Measurements from ENCODE around the gene UGDH. TPM values are rescaled to one million over a fixed set of nuclear protein-coding genes. Genes with fewer than 3 reads are reported as not detected.
"Not testable (repeated sequence)": the region's sequence is repeated elsewhere in the genome, so short reads cannot be mapped to it uniquely, and the experiment has no call there.

The UGDH gene
- polyA plus RNA-seq, 1 donor (not counting 4 experiments of a cell fraction or from before 2014, with no cell fraction given) = 39.4 TPM

GRCh38 chr4:39464886-39465501 lies 62.2 kb downstream of the UGDH start:
- Histone ChIP-seq H3K4me2 (ENCODE audit: control insufficient read depth, extremely low read depth, insufficient read depth, low read depth, low read length) (no peak overlapping the region), H4K20me1 (ENCODE audit: control insufficient read depth, extremely low read depth, insufficient read depth, low read length) (no peaks in the 10 kb centered on the region), H3K9ac (ENCODE audit: control insufficient read depth, extremely low read depth, insufficient read depth, low read length) (no peak overlapping the region), H3K4me1 (ENCODE audit: control insufficient read depth, extremely low read depth, insufficient read depth, low read length) (peaks cover 6% of the 10 kb centered on the region), H3K9me3 (ENCODE audit: control insufficient read depth, low read depth, low read length) (no peaks in the 10 kb centered on the region), H3K4me3 (ENCODE audit: control insufficient read depth in 2 of 3, extremely low read depth in 1 of 3, insufficient read depth in 2 of 3, low read depth in 1 of 3, low read length in 3 of 3) (no peak overlapping the region), H3K27ac (ENCODE audit: control insufficient read depth, insufficient read depth, low read length) (no peak overlapping the region), H2AFZ (ENCODE audit: control insufficient read depth, low read length) (no peak overlapping the region), H3K79me2 (ENCODE audit: control insufficient read depth, insufficient read depth, low read length) (peaks cover 12% of the 10 kb centered on the region), H3K9me1 (ENCODE audit: control insufficient read depth, extremely low read depth, insufficient read depth, low read length) (no peaks in the 10 kb centered on the region), H3K36me3 (ENCODE audit: control insufficient read depth in 2 of 2, extremely low read depth in 1 of 2, insufficient read depth in 2 of 2, low read length in 2 of 2) (peaks cover under 1 to 21% of the 10 kb centered on the region in 2 experiments), H3K27me3 (ENCODE audit: control insufficient read depth, extremely low read depth, insufficient read depth, low read length) (no peaks in the 10 kb centered on the region)
- DNase-seq (ENCODE audit: low read depth, low spot score) (no peak), FAIRE-seq (no peak)
- dilution Hi-C loops (cut with MboI; ENCODE audit: extremely low pct_ligation_motif_present, low sequenced_read_pairs) = no loop called here
- TF ChIP-seq EZH2 (IDR thresholded peaks at IDR 0.05; ENCODE audit: low read length) (no peak), CTCF (optimal IDR thresholded peaks at IDR 0.05 in 1 of 3, IDR thresholded peaks at IDR 0.05 in 1 of 3, conservative IDR thresholded peaks at IDR 0.05 in 1 of 3; ENCODE audit: extremely low read depth in 1 of 3, insufficient read depth in 2 of 3, low read length in 3 of 3) (no peak)

GRCh38 chr4:39458505-39459300 lies 68.5 kb downstream of the UGDH start, which contains the start of the genes LIAS and RPL9:
Gene LIAS, plus strand, starts transcription at chr4:39459056. Its CDS starts 62 bp downstream, at chr4:39459118.
Gene RPL9, minus strand, starts transcription at chr4:39458922. Its CDS starts 483 bp downstream, at chr4:39458439.
- no peaks in the 10 kb centered on the region for H3K9me3 ChIP-seq (ENCODE audit: control insufficient read depth, low read depth, low read length)
- H3K9ac ChIP-seq (ENCODE audit: control insufficient read depth, extremely low read depth, insufficient read depth, low read length) = peak within 1 kb of the TSS; percentile 99
- dilution Hi-C loops (cut with MboI; ENCODE audit: extremely low pct_ligation_motif_present, low sequenced_read_pairs) = no loop called here
- DNase-seq (ENCODE audit: low read depth, low spot score) (peak; percentile 99), FAIRE-seq (peak; percentile 85)
- H3K79me2 ChIP-seq (ENCODE audit: control insufficient read depth, insufficient read depth, low read length) = peaks cover 51% of the 10 kb centered on the region
- no peaks in the 10 kb centered on the region for H3K9me1 ChIP-seq (ENCODE audit: control insufficient read depth, extremely low read depth, insufficient read depth, low read length)
- H3K27ac ChIP-seq (ENCODE audit: control insufficient read depth, insufficient read depth, low read length) = peak within 1 kb of the TSS; percentile 94
- H2AFZ ChIP-seq (ENCODE audit: control insufficient read depth, low read length) = peak within 1 kb of the TSS; percentile 97
- peaks cover 26% of the 10 kb centered on the region for H3K4me1 ChIP-seq (ENCODE audit: control insufficient read depth, extremely low read depth, insufficient read depth, low read length)
- H4K20me1 ChIP-seq (ENCODE audit: control insufficient read depth, extremely low read depth, insufficient read depth, low read length) = peaks cover 18% of the 10 kb centered on the region
- H3K27me3 ChIP-seq (ENCODE audit: control insufficient read depth, extremely low read depth, insufficient read depth, low read length) = no peaks in the 10 kb centered on the region
- H3K4me3 ChIP-seq (ENCODE audit: control insufficient read depth in 2 of 3, extremely low read depth in 1 of 3, insufficient read depth in 2 of 3, low read depth in 1 of 3, low read length in 3 of 3) = peak within 1 kb of the TSS; percentile 67 to 100 (median 90)
- peaks cover 15 to 51% of the 10 kb centered on the region in 2 experiments for H3K36me3 ChIP-seq (ENCODE audit: control insufficient read depth in 2 of 2, extremely low read depth in 1 of 2, insufficient read depth in 2 of 2, low read length in 2 of 2)
- peak within 1 kb of the TSS; percentile 93 for H3K4me2 ChIP-seq (ENCODE audit: control insufficient read depth, extremely low read depth, insufficient read depth, low read depth, low read length)
- no peak for TF ChIP-seq CTCF (optimal IDR thresholded peaks at IDR 0.05 in 1 of 3, IDR thresholded peaks at IDR 0.05 in 1 of 3, conservative IDR thresholded peaks at IDR 0.05 in 1 of 3; ENCODE audit: extremely low read depth in 1 of 3, insufficient read depth in 2 of 3, low read length in 3 of 3)
- TF ChIP-seq EZH2 (IDR thresholded peaks at IDR 0.05; ENCODE audit: low read length) = no peak

GRCh38 chr4:39458161-39458504 lies 69.1 kb downstream of the UGDH start:
- FAIRE-seq; H3K9me1 ChIP-seq (ENCODE audit: control insufficient read depth, extremely low read depth, insufficient read depth, low read length); dilution Hi-C loops (cut with MboI; ENCODE audit: extremely low pct_ligation_motif_present, low sequenced_read_pairs); H3K27me3 ChIP-seq (ENCODE audit: control insufficient read depth, extremely low read depth, insufficient read depth, low read length); H3K9me3 ChIP-seq (ENCODE audit: control insufficient read depth, low read depth, low read length); DNase-seq (ENCODE audit: low read depth, low spot score): not testable (repeated sequence)
- Histone ChIP-seq H3K79me2 (ENCODE audit: control insufficient read depth, insufficient read depth, low read length) (peaks cover 52% of the 10 kb centered on the region), H4K20me1 (ENCODE audit: control insufficient read depth, extremely low read depth, insufficient read depth, low read length) (peaks cover 18% of the 10 kb centered on the region), H3K27ac (ENCODE audit: control insufficient read depth, insufficient read depth, low read length) (peak overlapping the region; percentile 94), H3K4me1 (ENCODE audit: control insufficient read depth, extremely low read depth, insufficient read depth, low read length) (peaks cover 26% of the 10 kb centered on the region), H3K4me2 (ENCODE audit: control insufficient read depth, extremely low read depth, insufficient read depth, low read depth, low read length) (peak overlapping the region; percentile 92), H3K4me3 (ENCODE audit: control insufficient read depth in 2 of 3, extremely low read depth in 1 of 3, insufficient read depth in 2 of 3, low read depth in 1 of 3, low read length in 3 of 3) (peak overlapping the region; percentile 67 to 100 (median 90)), H3K9ac (ENCODE audit: control insufficient read depth, extremely low read depth, insufficient read depth, low read length) (peak overlapping the region; percentile 99), H2AFZ (ENCODE audit: control insufficient read depth, low read length) (peak overlapping the region; percentile 79), H3K36me3 (ENCODE audit: control insufficient read depth in 2 of 2, extremely low read depth in 1 of 2, insufficient read depth in 2 of 2, low read length in 2 of 2) (peaks cover 19 to 56% of the 10 kb centered on the region in 2 experiments)
